GM13976 (cell line): ENCODE results near the gene CT47C1.

Experiments
- DNase-seq: peaks from one replicate; pipeline ENCODE4 v3.0.0; 2012; ENCODE audit warnings: low spot score
- CTCF ChIP-seq: IDR thresholded peaks from 2 replicates; pipeline ENCODE4 v1.5.1; 2012; ENCODE audit warnings: borderline replicate concordance, mild to moderate bottlenecking; ENCODE audit not compliant: insufficient read depth; ENCODE audit errors: extremely low read depth, missing control alignments, control extremely low read depth
- in situ Hi-C: fragments of 300-500 bp; cut with MboI; formaldehyde crosslinking; loops from one replicate; pipeline ENCODE4 v1.12.0; 2022; ENCODE audit warnings: low sequenced_read_pairs, mixed read lengths, inconsistent platforms; ENCODE audit not compliant: unreplicated experiment

Gene CT47C1

DNA sequence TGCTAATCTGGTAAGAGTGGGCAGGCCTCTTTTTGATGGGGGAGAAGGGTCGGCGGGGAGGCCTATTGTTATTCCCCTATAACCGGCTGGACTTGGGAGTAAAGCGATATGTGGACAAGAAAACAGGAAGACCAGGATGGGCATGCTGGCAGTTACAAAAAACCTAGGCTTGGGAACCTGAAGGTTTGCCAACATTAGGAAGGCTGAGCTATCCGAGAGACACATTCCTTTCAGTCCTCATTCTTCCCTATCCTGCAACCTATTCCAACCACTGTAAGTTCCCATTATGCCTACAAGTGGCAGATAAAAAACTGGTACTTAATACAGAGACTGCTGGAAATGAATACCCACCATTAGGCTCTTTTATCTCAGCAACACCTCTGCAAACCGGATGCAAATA, 32.4 kb upstream of the CT47C1 start:
- in situ Hi-C loops, result no loop called here
- TF ChIP-seq CTCF, result no peak
- no peak for DNase-seq

DNA sequence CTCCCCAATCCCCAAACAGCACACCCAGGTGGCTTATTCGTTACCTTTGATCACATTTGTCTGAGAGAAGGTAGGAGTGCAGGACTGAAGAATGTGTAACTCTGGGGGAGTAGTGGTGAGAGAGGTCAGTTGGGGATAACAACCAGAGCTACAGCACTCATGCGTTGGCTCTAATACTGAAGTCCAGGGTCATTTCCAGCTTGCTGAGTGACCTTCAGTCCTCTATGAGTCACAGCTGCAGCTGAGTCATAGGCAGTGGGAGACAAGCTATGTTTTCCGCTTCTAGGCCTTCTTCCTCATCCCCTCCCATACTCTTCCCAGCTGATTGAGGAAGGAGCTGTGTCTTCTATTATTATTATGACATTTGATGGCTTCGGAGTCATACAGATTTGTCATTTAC, 31.6 kb upstream of the CT47C1 start:
- TF ChIP-seq CTCF, result no peak
- in situ Hi-C loops, result no loop called here
- DNase-seq, result no peak

GRCh38 chrX:119042040-119042439, 30.8 kb upstream of the CT47C1 start:
- TF ChIP-seq CTCF, result no peak
- in situ Hi-C loops, result no loop called here
- no peak for DNase-seq

DNA sequence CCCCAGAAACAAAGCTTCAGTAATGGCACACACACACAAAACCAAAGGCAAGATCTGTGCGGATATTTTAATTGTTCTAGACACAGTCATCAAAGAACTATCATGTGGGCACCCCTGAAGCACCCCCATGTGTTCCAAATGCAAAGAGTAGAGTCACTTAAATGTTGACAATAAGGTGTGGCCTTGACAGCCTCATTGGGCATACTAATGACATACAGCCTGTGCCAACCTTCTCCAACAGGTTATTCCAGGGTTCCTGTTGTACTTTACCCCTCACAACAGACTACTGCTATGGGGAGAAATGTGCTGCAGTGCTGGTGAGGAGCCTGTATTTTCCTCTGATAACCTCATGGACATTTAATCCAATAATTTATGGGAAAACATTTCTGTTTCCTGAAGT, 29.8 kb upstream of the CT47C1 start:
- TF ChIP-seq CTCF, result no peak

DNA sequence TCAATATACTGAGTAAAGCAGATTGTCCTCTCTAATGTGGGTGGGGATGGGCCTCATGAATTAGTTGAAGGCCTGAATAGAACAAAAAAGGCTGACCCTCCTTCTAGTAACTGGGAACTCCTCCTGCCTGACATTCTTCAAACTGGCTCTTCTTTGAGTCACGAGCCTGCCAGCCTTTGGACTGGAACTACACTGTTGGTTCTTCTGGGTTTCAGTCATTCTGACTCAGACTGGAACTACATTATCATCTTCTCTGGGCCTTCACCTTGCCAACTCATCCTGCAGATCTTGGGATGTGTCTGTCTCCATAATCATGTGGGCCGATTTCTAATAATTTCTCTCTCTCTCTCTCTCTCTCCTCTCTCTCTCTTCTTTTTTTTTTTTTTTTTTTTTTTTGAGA, 26.9 kb upstream of the CT47C1 start:
- in situ Hi-C loops, result no loop called here
- DNase-seq, result no peak
- TF ChIP-seq CTCF, result no peak

More for the DNA sequence above, 29.8 kb upstream of the CT47C1 start:
- no peak for DNase-seq
- in situ Hi-C loops, result no loop called here

GRCh38 chrX:119055687-119056086, 17.1 kb upstream of the CT47C1 start:
- in situ Hi-C loops, result no loop called here
- no peak for TF ChIP-seq CTCF
- DNase-seq, result no peak
